GM23338 (cell line): ENCODE data around the gene GABRB3. TPM values are rescaled to one million over a fixed set of nuclear protein-coding genes. Genes with fewer than 3 reads are reported as not detected.
A peak's percentile ranks its signal among the peaks of the same experiment; 100 is the strongest.

Experiments
- ATAC-seq: fragments of 200-7000 bp; cut with Tn5 transposase; 3 replicates; pipeline ENCODE4 v1.9.1; 2020
- DNase-seq: peaks from one replicate; pipeline ENCODE4 v3.0.0-alpha.2; 2015; ENCODE audit warnings: low spot score
- H2AFZ ChIP-seq: fragments of 200-600 bp; sonication (generic); 2 replicates; pipeline ENCODE4 v1.8.0; 2016; ENCODE audit warnings: antibody characterized with exemption, mild to moderate bottlenecking, moderate library complexity
- H3F3A ChIP-seq: fragments of 200-600 bp; sonication (generic); replicated peaks from 2 replicates; pipeline ENCODE4 v1.8.0; 2017; ENCODE audit warnings: antibody characterized with exemption, mixed run types, low read depth
- H3K27ac ChIP-seq: fragments of 200-600 bp; sonication (generic); 2 replicates; pipeline ENCODE4 v1.6.1; 2016; ENCODE audit warnings: low read depth
- H3K27me3 ChIP-seq: fragments of 200-600 bp; sonication (generic); 2 replicates; pipeline ENCODE4 v1.8.0; 2016; ENCODE audit warnings: mild to moderate bottlenecking, mixed run types, moderate library complexity; ENCODE audit not compliant: insufficient read depth
- H3K36me3 ChIP-seq: fragments of 200-600 bp; sonication (generic); 2 replicates; pipeline ENCODE4 v1.8.0; 2016; ENCODE audit warnings: mild to moderate bottlenecking; ENCODE audit not compliant: insufficient read depth
- H3K4me1 ChIP-seq: fragments of 200-600 bp; sonication (generic); 2 replicates; pipeline ENCODE4 v1.8.0; 2016; ENCODE audit warnings: mild to moderate bottlenecking, moderate library complexity; ENCODE audit not compliant: insufficient read depth
- H3K4me2 ChIP-seq: fragments of 200-600 bp; sonication (generic); 2 replicates; pipeline ENCODE4 v1.7.1; 2017; ENCODE audit warnings: mixed run types
- H3K4me3 ChIP-seq: fragments of 200-600 bp; sonication (generic); 2 replicates; pipeline ENCODE4 v1.6.1; 2016; ENCODE audit warnings: mixed run types
- H3K79me2 ChIP-seq: fragments of 200-600 bp; sonication (generic); replicated peaks from 2 replicates; pipeline ENCODE4 v1.8.0; 2017; ENCODE audit warnings: mild to moderate bottlenecking; ENCODE audit not compliant: insufficient read depth
- H3K9me2 ChIP-seq: fragments of 200-600 bp; sonication (generic); 2 replicates; pipeline ENCODE4 v1.8.0; 2017; ENCODE audit not compliant: insufficient read depth
- H4K20me1 ChIP-seq: fragments of 200-600 bp; sonication (generic); replicated peaks from 2 replicates; pipeline ENCODE4 v1.8.0; 2017; ENCODE audit warnings: mild to moderate bottlenecking; ENCODE audit not compliant: insufficient read depth
- H3K27ac Mint-ChIP-seq: 2 replicates; pipeline ENCODE4 v1.8.0; 2020; ENCODE audit warnings: inconsistent platforms, mild to moderate bottlenecking, moderate library complexity, mixed read lengths
- H3K27me3 Mint-ChIP-seq: 3 replicates; pipeline ENCODE4 v1.8.0; 2022; ENCODE audit warnings: low read depth, mild to moderate bottlenecking, moderate library complexity, mixed read lengths, inconsistent platforms; ENCODE audit not compliant: insufficient read depth, poor library complexity
- H3K36me3 Mint-ChIP-seq: 3 replicates; pipeline ENCODE4 v1.8.0; 2021; ENCODE audit warnings: low read depth, mild to moderate bottlenecking, inconsistent platforms, moderate library complexity, mixed read lengths
- H3K4me1 Mint-ChIP-seq: 3 replicates; pipeline ENCODE4 v1.8.0; 2020; ENCODE audit warnings: mild to moderate bottlenecking, inconsistent platforms, mixed read lengths
- H3K4me3 Mint-ChIP-seq: 3 replicates; pipeline ENCODE4 v1.8.0; 2021; ENCODE audit warnings: moderate library complexity, mild to moderate bottlenecking, inconsistent platforms, mixed read lengths
- H3K9me3 Mint-ChIP-seq: 3 replicates; pipeline ENCODE4 v1.8.0; 2020; ENCODE audit warnings: moderate library complexity, mild to moderate bottlenecking, inconsistent platforms, mixed read lengths
- CREB1 ChIP-seq: fragments of 250-450 bp; sonication (Bioruptor Pico); IDR thresholded peaks from 2 replicates; pipeline ENCODE4 v1.5.0; 2020; ENCODE audit warnings: low read depth, mild to moderate bottlenecking, moderate library complexity
- CTCF ChIP-seq, 2 experiments: fragments of 200-600 bp in 1 of 2; sonication (generic) in 1 of 2; conservative IDR thresholded peaks; 2 replicates each; pipeline versions ENCODE4 v1.5.1 to v1.6.1; 2016 to 2017; ENCODE audit warnings: antibody characterized with exemption in 2 of 2, low read depth in 2 of 2, mild to moderate bottlenecking in 2 of 2, moderate library complexity in 1 of 2
- ETS1 ChIP-seq: IDR thresholded peaks from 2 replicates; pipeline ENCODE4 v1.6.1; 2016; ENCODE audit warnings: antibody characterized with exemption
- EZH2 ChIP-seq: fragments of 200-600 bp; sonication (generic); IDR thresholded peaks from one replicate; pipeline ENCODE4 v1.8.0; 2017; ENCODE audit warnings: antibody characterized with exemption, mild to moderate bottlenecking, low read depth; ENCODE audit not compliant: unreplicated experiment
- JUNB ChIP-seq: IDR thresholded peaks from one replicate; pipeline ENCODE4 v1.6.1; 2016; ENCODE audit warnings: antibody characterized with exemption; ENCODE audit not compliant: unreplicated experiment
- NANOG ChIP-seq: IDR thresholded peaks from 2 replicates; pipeline ENCODE4 v1.6.1; 2016; ENCODE audit warnings: antibody characterized with exemption, borderline replicate concordance
- POLR2AphosphoS5 ChIP-seq: IDR thresholded peaks from 2 replicates; pipeline ENCODE4 v1.6.1; 2016; ENCODE audit warnings: antibody characterized with exemption, low read depth
- REST ChIP-seq: IDR thresholded peaks from one replicate; pipeline ENCODE4 v1.6.1; 2018; ENCODE audit warnings: antibody characterized with exemption; ENCODE audit not compliant: unreplicated experiment
- STAT1 ChIP-seq: IDR thresholded peaks from one replicate; pipeline ENCODE4 v1.6.1; 2016; ENCODE audit warnings: antibody characterized with exemption; ENCODE audit not compliant: unreplicated experiment
- ZNF114 ChIP-seq: fragments of 250-450 bp; sonication (Bioruptor Pico); IDR thresholded peaks from 2 replicates; pipeline ENCODE4 v1.5.0; 2020; ENCODE audit warnings: mild to moderate bottlenecking, moderate library complexity
- ZNF462 ChIP-seq: fragments of 250-450 bp; sonication (Bioruptor Pico); IDR thresholded peaks from 2 replicates; pipeline ENCODE4 v1.5.0; 2020; ENCODE audit warnings: mild to moderate bottlenecking, moderate library complexity
- polyA plus RNA-seq: library from polyadenylated mRNA; unstranded; fragments of >200 nt; fragmentation: Nextera tagmentation; extraction: Ambion mirVana; gene quantifications from 2 replicates; pipeline ENCODE4 v1.2.1, GENCODE V29; 2016
- total RNA-seq: library from RNA; depleted of rRNA; stranded (reverse); fragments of >200 nt; shearing (Covaris generic); gene quantifications from 2 replicates; pipeline ENCODE4 v1.2.3, GENCODE V29; 2014

The GABRB3 gene
- total and polyA plus RNA-seq, 2 experiments from 2014 or later, result 56.5 to 131 TPM

- TF ChIP-seq ETS1, result no peak
- no peak for TF ChIP-seq ZNF114 (CRISPR knock-in tag)
- no peak for TF ChIP-seq NANOG
- no peak for TF ChIP-seq STAT1
- TF ChIP-seq POLR2AphosphoS5, result no peak
- TF ChIP-seq REST, result no peak
- TF ChIP-seq EZH2, result no peak
Observed at GRCh38 chr15:26521691-26522198, 251.1 kb downstream of the GABRB3 start (continued).

GRCh38 chr15:26521130-26521529 is 251.7 kb downstream of the GABRB3 start:
- Mint-ChIP-seq H3K27ac (peak overlapping the region; percentile 4; the same call in 1 of the 2 replicates), H3K4me3 (no peak overlapping the region), H3K36me3 (peaks cover 14% of the 10 kb centered on the region), H3K27me3 (peaks cover 3% of the 10 kb centered on the region), H3K4me1 (peaks cover 12% of the 10 kb centered on the region; the same call in 2 of the 3 replicates), H3K9me3 (peaks cover 11% of the 10 kb centered on the region; the same call in 2 of the 3 replicates)
- no peak overlapping the region for H2AFZ ChIP-seq
- no peaks in the 10 kb centered on the region for H4K20me1 ChIP-seq
- H3K36me3 ChIP-seq, result no peaks in the 10 kb centered on the region
- peak; percentile 54 for ATAC-seq
- no peak overlapping the region for H3K27ac ChIP-seq
- DNase-seq, result no peak
- no peaks in the 10 kb centered on the region for H3K79me2 ChIP-seq
- no peaks in the 10 kb centered on the region for H3K27me3 ChIP-seq
- no peaks in the 10 kb centered on the region for H3F3A ChIP-seq
- no peak overlapping the region for H3K4me2 ChIP-seq
- no peaks in the 10 kb centered on the region for H3K4me1 ChIP-seq
- no peaks in the 10 kb centered on the region for H3K9me2 ChIP-seq
- H3K4me3 ChIP-seq, result no peak overlapping the region
- no peak for TF ChIP-seq NANOG
- TF ChIP-seq POLR2AphosphoS5, result no peak
- TF ChIP-seq CTCF (conservative IDR thresholded peaks at IDR 0.05; ENCODE audit: low read depth in 2 of 2), result no peak
- TF ChIP-seq ZNF462 (CRISPR knock-in tag), result no peak
- no peak for TF ChIP-seq JUNB
- TF ChIP-seq CREB1 (CRISPR knock-in tag), result no peak
- TF ChIP-seq EZH2, result no peak
- no peak for TF ChIP-seq ZNF114 (CRISPR knock-in tag)
- TF ChIP-seq ETS1, result no peak
